HepG2 (cell line): ENCODE results near the gene MAML1. TPM values are rescaled to one million over a fixed set of nuclear protein-coding genes. Genes with fewer than 3 reads are reported as not detected.

Source experiments
- AKAP8 ChIP-seq: sonication (generic); formaldehyde crosslinking; IDR thresholded peaks from 2 replicates; pipeline ENCODE4 v1.5.1; 2020; ENCODE audit warnings: mild to moderate bottlenecking, missing genetic modification reagents
- CREM ChIP-seq, 2 experiments: sonication (generic) in 1 of 2; formaldehyde crosslinking in 1 of 2; IDR thresholded peaks; 2 replicates each; pipeline versions ENCODE4 v1.4.0 to v1.6.1; 2016 to 2020; ENCODE audit warnings: antibody characterized with exemption in 1 of 2, mild to moderate bottlenecking in 1 of 2, missing genetic modification reagents in 1 of 2
- MTA1 ChIP-seq: sonication (generic); formaldehyde crosslinking; IDR thresholded peaks from 2 replicates; pipeline ENCODE4 v1.4.0; 2020; ENCODE audit warnings: missing genetic modification reagents, mild to moderate bottlenecking, borderline replicate concordance
- NCOA1 ChIP-seq: sonication (generic); formaldehyde crosslinking; IDR thresholded peaks from 2 replicates; pipeline ENCODE4 v1.9.0; 2021; ENCODE audit warnings: missing genetic modification reagents
- NCOA2 ChIP-seq: sonication (generic); formaldehyde crosslinking; IDR thresholded peaks from 2 replicates; pipeline ENCODE4 v1.8.0; 2022; ENCODE audit warnings: inconsistent platforms
- RERE ChIP-seq: IDR thresholded peaks from 2 replicates; pipeline ENCODE4 v1.6.1; 2016; ENCODE audit warnings: low read depth, missing genetic modification reagents, missing compliant biosample characterization
- SP1 ChIP-seq, 2 experiments: fragments of 450-650 bp in 1 of 2; sonication (generic) in 1 of 2; formaldehyde crosslinking in 1 of 2; IDR thresholded peaks; 2 replicates each; pipeline versions ENCODE4 v1.4.0 to v1.6.1; 2016 to 2020; ENCODE audit warnings: missing genetic modification reagents in 1 of 2
- SRSF1 ChIP-seq: fragments of 200-400 bp; formaldehyde crosslinking; optimal IDR thresholded peaks from 2 replicates; pipeline ENCODE3; 2017; ENCODE audit warnings: mild to moderate bottlenecking, low read depth, low read length, moderate library complexity
- ZFP36 ChIP-seq: fragments of 150-350 bp; IDR thresholded peaks from 2 replicates; pipeline ENCODE4 v1.6.1; 2018; ENCODE audit warnings: borderline replicate concordance, low read length, low read depth; ENCODE audit not compliant: partially characterized antibody
- ZHX2 ChIP-seq, 2 experiments: sonication (generic) in 1 of 2; formaldehyde crosslinking in 1 of 2; IDR thresholded peaks; 2 replicates each; pipeline versions ENCODE4 v1.6.1 to v1.9.0; 2014 to 2022; ENCODE audit warnings: antibody characterized with exemption in 1 of 2, borderline replicate concordance in 1 of 2, inconsistent platforms in 1 of 2, low read depth in 1 of 2, missing genetic modification reagents in 1 of 2
- ZNF350 ChIP-seq: sonication (generic); formaldehyde crosslinking; IDR thresholded peaks from 2 replicates; pipeline ENCODE4 v1.4.0; 2020; ENCODE audit warnings: mild to moderate bottlenecking, low read depth, missing genetic modification reagents, borderline replicate concordance
- ZNF468 ChIP-seq: sonication (generic); formaldehyde crosslinking; IDR thresholded peaks from 2 replicates; pipeline ENCODE4 v1.8.0; 2022; ENCODE audit warnings: mild to moderate bottlenecking, moderate library complexity, missing genetic modification reagents
- ZNF484 ChIP-seq: sonication (generic); formaldehyde crosslinking; IDR thresholded peaks from 2 replicates; pipeline ENCODE4 v1.5.1; 2020; ENCODE audit warnings: mild to moderate bottlenecking, low read depth, missing genetic modification reagents, borderline replicate concordance
- ZNF691 ChIP-seq: sonication (generic); formaldehyde crosslinking; IDR thresholded peaks from 2 replicates; pipeline ENCODE4 v1.4.0; 2020; ENCODE audit warnings: missing genetic modification reagents, low read depth, mild to moderate bottlenecking, borderline replicate concordance
- ZSCAN9 ChIP-seq: IDR thresholded peaks from 2 replicates; pipeline ENCODE4 v1.6.1; 2016; ENCODE audit warnings: borderline replicate concordance
- polyA plus RNA-seq, 8 experiments: library from polyadenylated mRNA; depleted of rRNA in 3 of 8; stranded (reverse) in 7 of 8; unstranded in 1 of 8; fragments of >200 nt; fragmentation: Illumina TruSeq in 4 of 8; extraction: Trizol in 4 of 8; gene quantifications; 2 replicates each; pipeline versions ENCODE4 v1.2.1 to v1.2.3, GENCODE V29; 2011 to 2016; ENCODE audit warnings: low read depth in 4 of 8, missing spikeins in 1 of 8, mixed read lengths in 1 of 8; ENCODE audit not compliant: insufficient read depth in 1 of 8
- total RNA-seq, 5 experiments: library from RNA; depleted of rRNA; stranded (reverse); fragments of >200 nt; fragmentation: Illumina TruSeq; extraction: Trizol; gene quantifications; 2 replicates each; pipeline ENCODE4 v1.2.3, GENCODE V29; 2016; ENCODE audit warnings: low read depth in 1 of 5

Gene MAML1
- total and polyA plus RNA-seq, 2 of the 13 experiments (the other 11 are each of a cell fraction or from before 2014, with no cell fraction given) = 10.0 to 10.8 TPM

- TF ChIP-seq RERE (no peak; the same call in 1 of the 2 replicates), SP1 (IDR thresholded peaks at IDR 0.05) (no peak), SP1 (CRISPR knock-in tag; IDR thresholded peaks at IDR 0.05) (peak; percentile 21; the same call in 1 of the 2 replicates), ZFP36 (no peak), ZHX2 (IDR thresholded peaks at IDR 0.05; ENCODE audit: low read depth) (no peak), ZHX2 (CRISPR knock-in tag; IDR thresholded peaks at IDR 0.05; ENCODE audit: borderline replicate concordance) (no peak), ZSCAN9 (CRISPR knock-in tag) (0 out of 2 replicates have a peak, but pooled peaks have one; percentile 30), ZNF468 (no peak), CREM (IDR thresholded peaks at IDR 0.05) (0 out of 2 replicates have a peak, but pooled peaks have one; percentile 3), CREM (CRISPR knock-in tag; IDR thresholded peaks at IDR 0.05) (no peak), ZNF350 (CRISPR knock-in tag) (0 out of 2 replicates have a peak, but pooled peaks have one; percentile 4), MTA1 (CRISPR knock-in tag) (no peak), AKAP8 (CRISPR knock-in tag) (peak; percentile 61; the same call in 1 of the 2 replicates), ZNF484 (CRISPR knock-in tag) (0 out of 2 replicates have a peak, but pooled peaks have one; percentile 33), NCOA2 (CRISPR knock-in tag) (no peak), NCOA1 (CRISPR knock-in tag) (no peak), SRSF1 (no peak), ZNF691 (CRISPR knock-in tag) (no peak)
These were observed 86.9 kb downstream of the MAML1 start (continued) for GRCh38 chr5:179819296-179820126.
